ENCODE measurements around the gene NEGR1.

The NEGR1 gene

DNA sequence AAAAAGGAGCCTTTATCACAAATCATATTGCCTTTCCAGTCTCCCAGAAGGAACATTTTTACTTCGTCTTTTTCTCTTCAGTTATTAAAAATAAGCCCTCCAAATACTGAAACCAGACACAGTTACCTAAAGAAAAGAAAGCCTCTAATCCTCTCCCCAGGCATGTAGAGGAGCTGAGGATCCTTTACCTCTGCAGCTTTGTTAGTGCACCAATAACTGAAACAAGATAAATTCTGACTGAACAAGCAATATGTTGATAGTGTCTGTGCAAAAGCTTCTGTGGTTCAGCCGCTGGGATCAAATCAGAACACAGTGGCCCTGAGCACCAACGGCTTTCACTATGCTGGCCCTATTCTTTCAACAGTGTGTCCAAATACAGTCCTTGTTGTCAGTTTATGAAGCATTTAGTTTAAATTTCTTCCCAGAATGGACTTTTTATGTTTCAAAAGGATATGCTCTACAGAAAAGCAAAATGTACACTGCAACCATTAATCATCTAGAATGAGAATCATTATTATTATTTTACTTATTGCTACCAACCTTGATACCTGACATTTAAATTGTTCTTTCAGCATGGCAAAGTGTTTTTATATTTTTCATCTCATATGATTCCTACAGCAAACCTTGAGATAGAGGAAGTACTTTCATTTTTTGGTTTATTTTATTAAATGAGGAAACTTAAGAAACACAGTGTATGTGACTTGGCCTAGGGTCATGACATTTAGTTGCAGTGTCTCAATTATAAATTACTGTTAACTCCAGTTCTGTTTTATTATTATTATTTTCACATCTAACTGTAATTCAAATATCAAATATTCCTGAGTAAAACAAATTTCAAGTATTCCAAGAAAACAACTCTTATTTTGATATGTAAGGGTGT lies 217.9 kb downstream of the NEGR1 start:
- H3K27ac ChIP-seq = no peak overlapping the region
- TF ChIP-seq, protein P1, sequence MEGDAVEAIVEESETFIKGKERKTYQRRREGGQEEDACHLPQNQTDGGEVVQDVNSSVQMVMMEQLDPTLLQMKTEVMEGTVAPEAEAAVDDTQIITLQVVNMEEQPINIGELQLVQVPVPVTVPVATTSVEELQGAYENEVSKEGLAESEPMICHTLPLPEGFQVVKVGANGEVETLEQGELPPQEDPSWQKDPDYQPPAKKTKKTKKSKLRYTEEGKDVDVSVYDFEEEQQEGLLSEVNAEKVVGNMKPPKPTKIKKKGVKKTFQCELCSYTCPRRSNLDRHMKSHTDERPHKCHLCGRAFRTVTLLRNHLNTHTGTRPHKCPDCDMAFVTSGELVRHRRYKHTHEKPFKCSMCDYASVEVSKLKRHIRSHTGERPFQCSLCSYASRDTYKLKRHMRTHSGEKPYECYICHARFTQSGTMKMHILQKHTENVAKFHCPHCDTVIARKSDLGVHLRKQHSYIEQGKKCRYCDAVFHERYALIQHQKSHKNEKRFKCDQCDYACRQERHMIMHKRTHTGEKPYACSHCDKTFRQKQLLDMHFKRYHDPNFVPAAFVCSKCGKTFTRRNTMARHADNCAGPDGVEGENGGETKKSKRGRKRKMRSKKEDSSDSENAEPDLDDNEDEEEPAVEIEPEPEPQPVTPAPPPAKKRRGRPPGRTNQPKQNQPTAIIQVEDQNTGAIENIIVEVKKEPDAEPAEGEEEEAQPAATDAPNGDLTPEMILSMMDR (IDR thresholded peaks at IDR 0.05) = no peak
- TF ChIP-seq ZFX (IDR thresholded peaks at IDR 0.05; ENCODE audit: borderline replicate concordance) = no peak

DNA sequence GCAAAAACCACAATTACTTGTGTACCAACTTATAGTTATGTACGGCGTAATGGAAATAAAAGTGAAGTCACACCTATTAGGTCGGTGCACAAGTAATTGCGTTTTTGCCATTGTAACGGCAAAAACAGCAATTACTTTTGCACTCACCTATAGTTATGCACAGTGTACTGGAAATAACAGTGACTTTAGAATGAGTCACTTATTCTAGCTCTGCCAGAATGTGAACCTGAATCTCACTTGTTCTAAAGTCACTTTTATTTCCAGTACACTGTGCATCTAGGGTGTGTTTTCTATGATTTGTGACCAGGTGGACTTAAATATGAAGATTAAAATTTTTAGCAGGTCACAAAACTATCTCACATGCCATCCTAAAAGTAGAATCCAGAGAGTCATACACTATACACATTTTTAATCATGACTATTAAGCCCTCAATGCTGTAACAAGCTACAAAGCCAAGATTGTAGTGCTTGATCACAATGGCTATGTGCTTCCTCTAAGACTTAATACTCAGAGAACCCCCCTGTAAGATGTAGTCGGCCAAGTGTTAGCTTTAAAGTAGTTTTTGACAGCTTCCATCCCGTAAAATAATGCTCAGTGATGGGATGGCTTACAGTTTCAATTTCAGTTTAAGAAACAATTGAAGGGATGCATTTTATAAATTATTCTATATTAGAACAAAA lies 218.8 kb downstream of the NEGR1 start:
- TF ChIP-seq, protein P1 (IDR thresholded peaks at IDR 0.05) = no peak
- TF ChIP-seq ZFX (IDR thresholded peaks at IDR 0.05; ENCODE audit: borderline replicate concordance) = no peak
- no peak overlapping the region for H3K27ac ChIP-seq

DNA sequence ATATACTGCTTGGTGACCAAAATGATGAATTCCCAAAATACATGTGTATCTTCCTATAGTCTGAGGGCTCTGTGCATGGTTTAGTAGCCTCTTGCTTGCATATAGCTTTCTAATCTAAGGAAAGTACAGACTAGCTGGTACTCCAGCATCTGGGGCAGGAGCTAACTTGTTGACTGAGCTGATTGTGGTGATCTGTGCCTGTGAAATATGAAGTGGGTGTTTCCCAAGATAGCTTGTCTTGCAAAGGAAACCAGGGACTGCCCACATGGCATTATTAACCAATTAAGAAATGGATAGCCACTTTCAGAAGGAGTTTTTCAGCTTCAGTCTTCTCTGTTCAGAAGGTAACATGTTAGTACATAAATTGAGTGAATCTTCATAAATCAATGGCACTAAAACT lies 219.8 kb downstream of the NEGR1 start:
- H3K27ac ChIP-seq = no peak overlapping the region
- TF ChIP-seq, protein P1 (IDR thresholded peaks at IDR 0.05) = no peak
- TF ChIP-seq ZFX (IDR thresholded peaks at IDR 0.05; ENCODE audit: borderline replicate concordance) = no peak

DNA sequence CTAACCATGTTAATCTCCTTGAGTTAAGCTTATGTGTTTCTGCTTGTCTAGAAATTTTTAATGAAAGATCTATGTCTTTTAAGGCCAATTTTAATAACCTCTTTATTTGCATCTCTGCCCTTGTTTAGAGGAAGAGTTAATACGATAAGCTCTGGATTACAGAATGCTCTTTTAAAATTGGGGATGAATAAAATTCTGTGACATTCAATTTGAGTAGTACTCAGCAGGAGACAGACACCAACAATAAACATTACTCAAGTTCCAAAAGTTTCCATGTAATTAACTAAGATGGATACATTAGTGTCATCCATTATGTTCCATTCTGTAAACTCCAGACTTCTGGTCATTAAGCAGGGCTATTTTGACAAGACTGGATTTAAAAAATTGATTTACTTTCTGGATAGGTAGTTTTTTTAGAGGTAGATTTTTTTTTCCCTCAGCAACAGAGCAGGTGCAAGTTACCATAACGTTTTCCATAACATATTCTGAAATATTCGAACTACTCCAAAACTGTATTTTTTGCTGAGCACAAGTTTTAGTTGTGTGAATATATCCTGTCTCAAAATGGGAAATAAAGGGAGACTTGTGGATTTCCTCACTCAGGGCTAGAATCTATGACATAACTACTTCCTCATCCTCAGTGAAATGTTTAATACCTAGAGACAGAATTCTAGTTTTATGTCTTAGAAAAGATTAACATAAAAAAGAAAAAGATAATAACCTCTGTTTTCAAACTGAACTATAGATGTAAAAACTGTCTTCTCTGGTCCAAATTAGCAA lies 221.7 kb downstream of the NEGR1 start:
- TF ChIP-seq, protein P1 (IDR thresholded peaks at IDR 0.05) = no peak
- no peak for TF ChIP-seq ZFX (IDR thresholded peaks at IDR 0.05; ENCODE audit: borderline replicate concordance)
- no peak overlapping the region for H3K27ac ChIP-seq

DNA sequence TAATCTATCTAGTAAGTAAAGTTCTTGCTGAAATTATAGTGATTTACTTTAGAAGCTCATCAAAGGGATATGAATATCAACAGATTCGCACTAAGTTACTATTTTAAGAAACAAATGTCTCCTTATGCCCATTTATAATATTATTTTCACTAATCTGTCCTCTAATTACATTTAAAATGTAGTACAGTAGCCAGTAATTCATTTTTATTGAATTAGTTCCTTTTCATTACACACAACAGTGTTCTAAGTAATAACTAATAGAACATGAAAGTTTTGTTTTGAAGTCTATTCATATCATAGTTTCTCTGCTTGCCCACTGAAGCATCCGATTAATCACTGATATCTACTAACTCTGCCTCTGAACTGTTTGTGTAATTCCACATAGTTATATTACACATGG lies 225.8 kb downstream of the NEGR1 start:
- TF ChIP-seq, protein P1 (IDR thresholded peaks at IDR 0.05) = no peak
- TF ChIP-seq ZFX (IDR thresholded peaks at IDR 0.05; ENCODE audit: borderline replicate concordance) = no peak

DNA sequence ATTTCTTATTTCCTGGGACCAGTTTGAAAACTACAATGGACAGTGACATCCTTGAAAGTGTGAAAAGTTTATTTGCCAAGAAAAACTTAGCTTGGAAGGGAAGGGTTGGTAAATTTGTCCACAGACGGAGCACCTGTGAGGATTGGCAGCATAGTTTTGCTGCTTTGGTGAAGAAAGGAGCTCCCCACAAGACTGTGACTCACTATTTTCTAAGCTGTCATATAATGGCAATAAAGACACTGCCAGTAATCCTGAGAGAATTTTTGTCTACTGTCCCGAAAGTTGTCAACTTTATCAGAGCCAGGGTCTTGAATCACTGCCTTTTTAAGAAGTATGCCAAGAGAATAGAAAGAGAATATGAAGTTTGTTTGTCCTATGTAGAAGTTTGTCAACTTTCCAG lies 230.8 kb downstream of the NEGR1 start:
- TF ChIP-seq, protein P1 (IDR thresholded peaks at IDR 0.05) = no peak
- TF ChIP-seq ZFX (IDR thresholded peaks at IDR 0.05; ENCODE audit: borderline replicate concordance) = no peak
- H3K27ac ChIP-seq = no peak overlapping the region

More for the DNA sequence above, 225.8 kb downstream of the NEGR1 start:
- H3K27ac ChIP-seq = no peak overlapping the region

Measured in 22Rv1 (cell line).